Lower leg skin (tissue), 3 donors: Measurements from ENCODE around the gene MCCC2.

Experiments used
- POLR2A ChIP-seq, 2 donors: fragments of 450-650 bp; IDR thresholded peaks; one replicate each; pipeline ENCODE4 v1.6.1; 2016 to 2017; ENCODE audit warnings: antibody characterized with exemption in 2 of 2, mild to moderate bottlenecking in 1 of 2, moderate library complexity in 1 of 2
- TF ChIP-seq, protein P1 (sequence below), 3 donors: fragments of 450-650 bp; IDR thresholded peaks; one replicate each; pipeline ENCODE4 v1.5.1; 2016; ENCODE audit warnings: antibody characterized with exemption in 3 of 3, mild to moderate bottlenecking in 3 of 3, moderate library complexity in 2 of 3

DNA sequence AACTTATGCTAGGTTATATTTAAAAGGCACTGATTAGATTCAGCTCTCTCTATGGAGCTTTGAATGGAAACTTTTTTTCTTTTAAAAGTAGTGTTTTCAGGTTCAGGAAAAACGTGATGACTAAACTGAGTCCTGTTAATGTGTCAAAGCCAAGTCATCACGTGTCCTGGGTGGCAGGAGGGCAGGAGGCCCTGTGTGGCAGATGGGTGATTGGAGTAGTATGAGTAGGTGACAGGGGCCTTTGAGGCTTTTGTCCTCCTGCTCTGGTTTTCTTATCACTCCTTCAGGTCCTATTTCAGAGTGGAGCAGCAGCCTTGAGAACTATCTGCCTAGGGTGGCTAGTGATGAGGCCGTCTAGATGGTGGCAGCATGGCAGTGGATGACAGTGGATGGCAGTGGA lies 114.3 kb downstream of the MCCC2 start:
- TF ChIP-seq, protein P1, sequence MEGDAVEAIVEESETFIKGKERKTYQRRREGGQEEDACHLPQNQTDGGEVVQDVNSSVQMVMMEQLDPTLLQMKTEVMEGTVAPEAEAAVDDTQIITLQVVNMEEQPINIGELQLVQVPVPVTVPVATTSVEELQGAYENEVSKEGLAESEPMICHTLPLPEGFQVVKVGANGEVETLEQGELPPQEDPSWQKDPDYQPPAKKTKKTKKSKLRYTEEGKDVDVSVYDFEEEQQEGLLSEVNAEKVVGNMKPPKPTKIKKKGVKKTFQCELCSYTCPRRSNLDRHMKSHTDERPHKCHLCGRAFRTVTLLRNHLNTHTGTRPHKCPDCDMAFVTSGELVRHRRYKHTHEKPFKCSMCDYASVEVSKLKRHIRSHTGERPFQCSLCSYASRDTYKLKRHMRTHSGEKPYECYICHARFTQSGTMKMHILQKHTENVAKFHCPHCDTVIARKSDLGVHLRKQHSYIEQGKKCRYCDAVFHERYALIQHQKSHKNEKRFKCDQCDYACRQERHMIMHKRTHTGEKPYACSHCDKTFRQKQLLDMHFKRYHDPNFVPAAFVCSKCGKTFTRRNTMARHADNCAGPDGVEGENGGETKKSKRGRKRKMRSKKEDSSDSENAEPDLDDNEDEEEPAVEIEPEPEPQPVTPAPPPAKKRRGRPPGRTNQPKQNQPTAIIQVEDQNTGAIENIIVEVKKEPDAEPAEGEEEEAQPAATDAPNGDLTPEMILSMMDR (IDR thresholded peaks at IDR 0.05) = no peak
- TF ChIP-seq POLR2A (IDR thresholded peaks at IDR 0.05) = no peak
